ENCODE data around the gene NCOA3. TPM values are rescaled to one million over a fixed set of nuclear protein-coding genes. Genes with fewer than 3 reads are reported as not detected.
"Not testable (repeated sequence)": the region's sequence is repeated elsewhere in the genome, so short reads cannot be mapped to it uniquely, and the experiment has no call there.

The NCOA3 gene
- total RNA-seq, 5 donors from 2014 or later (not counting 1 experiment from before 2014, with no cell fraction given): 64.4 to 89.2 (median 68.9) TPM

DNA sequence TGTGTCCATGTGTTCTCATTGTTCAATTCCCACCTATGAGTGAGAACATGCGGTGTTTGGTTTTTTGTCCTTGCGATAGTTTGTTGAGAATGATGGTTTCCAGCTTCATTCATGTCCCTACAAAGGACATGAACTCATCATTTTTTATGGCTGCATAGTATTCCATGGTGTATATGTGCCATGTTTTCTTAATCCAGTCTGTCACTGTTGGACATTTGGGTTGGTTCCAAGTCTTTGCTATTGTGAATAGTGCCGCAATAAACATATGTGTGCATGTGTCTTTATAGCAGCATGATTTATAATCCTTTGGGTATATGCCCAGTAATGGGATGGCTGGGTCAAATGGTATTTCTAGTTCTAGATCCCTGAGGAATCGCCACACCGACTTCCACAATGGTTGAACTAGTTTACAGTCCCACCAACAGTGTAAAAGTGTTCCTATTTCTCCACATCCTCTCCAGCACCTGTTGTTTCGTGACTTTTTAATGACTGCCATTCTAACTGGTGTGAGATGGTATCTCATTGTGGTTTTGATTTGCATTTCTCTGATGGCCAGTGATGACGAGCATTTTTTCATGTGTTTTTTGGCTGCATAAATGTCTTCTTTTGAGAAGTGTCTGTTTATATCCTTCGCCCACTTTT is 52.0 kb downstream of the NCOA3 start:
- H3K27ac Mint-ChIP-seq; DNase-seq; CTCF ChIA-PET; H3K27ac ChIP-seq (ENCODE audit: low read length); H3K27me3 Mint-ChIP-seq; H3K36me3 ChIP-seq (ENCODE audit: control insufficient read depth in 2 of 2, extremely low read depth in 1 of 2, insufficient read depth in 1 of 2, low read length in 1 of 2); H3K9me3 ChIP-seq; H3K27me3 ChIP-seq (replicated peaks in 1 of 2; ENCODE audit: control insufficient read depth in 2 of 2, extremely low read depth in 1 of 2, insufficient read depth in 2 of 2, low read length in 1 of 2); H3K4me1 ChIP-seq (ENCODE audit: control insufficient read depth in 1 of 2, extremely low read depth in 1 of 2, insufficient read depth in 2 of 2, low read length in 2 of 2); H3K4me3 Mint-ChIP-seq; POLR2A ChIA-PET; ATAC-seq (replicated peaks in 1 of 4); H3K4me3 ChIP-seq (ENCODE audit: control insufficient read depth in 1 of 2, extremely low read depth in 1 of 2, low read length in 1 of 2); H3K9me3 Mint-ChIP-seq: not testable (repeated sequence)
- peaks cover 17% of the 10 kb centered on the region for H3K36me3 Mint-ChIP-seq
- no CpG with 5 or more reads among the region's 8 CpGs for WGBS (ENCODE audit: insufficient coverage)
- peaks cover 34 to 69% (median 58%) of the 10 kb centered on the region in 3 donors for H3K4me1 Mint-ChIP-seq

DNA sequence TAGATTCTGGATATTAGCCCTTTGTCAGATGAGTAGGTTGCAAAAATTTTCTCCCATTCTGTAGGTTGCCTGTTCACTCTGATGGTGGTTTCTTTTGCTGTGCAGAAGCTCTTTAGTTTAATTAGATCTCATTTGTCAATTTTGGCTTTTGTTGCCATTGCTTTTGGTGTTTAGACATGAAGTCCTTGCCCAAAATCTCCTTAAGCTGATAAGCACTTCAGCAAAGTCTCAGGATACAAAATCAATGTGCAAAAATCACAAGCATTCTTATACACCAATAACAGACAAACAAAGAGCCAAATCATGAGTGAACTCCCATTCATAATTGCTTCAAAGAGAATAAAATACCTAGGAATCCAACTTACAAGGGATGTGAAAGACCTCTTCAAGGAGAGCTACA is 52.6 kb downstream of the NCOA3 start:
- H3K4me3 ChIP-seq (ENCODE audit: control insufficient read depth in 1 of 2, extremely low read depth in 1 of 2, low read length in 1 of 2); CTCF ChIA-PET: not testable (repeated sequence)
- H3K36me3 Mint-ChIP-seq: peaks cover 17% of the 10 kb centered on the region

DNA sequence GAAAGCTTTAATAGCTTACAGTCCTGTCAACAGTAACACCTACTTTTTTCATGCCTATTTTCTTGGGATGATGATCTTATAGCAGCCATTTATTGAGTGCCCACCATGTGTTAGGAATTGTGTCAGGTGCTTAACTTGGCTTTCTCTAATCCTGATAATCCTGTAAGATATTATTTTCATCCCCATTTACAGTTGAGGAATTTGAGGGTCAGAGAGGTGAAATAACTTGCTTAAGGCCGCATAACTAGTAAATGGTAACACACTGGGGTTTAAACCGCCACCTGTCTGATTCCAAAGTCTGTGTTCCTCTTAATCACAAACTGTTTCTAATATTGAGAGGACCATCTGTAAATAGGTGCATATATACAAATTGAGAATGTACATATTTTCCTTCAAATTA is 55.5 kb downstream of the NCOA3 start:
- Mint-ChIP-seq H3K27me3 (no peaks in the 10 kb centered on the region), H3K9me3 (no peaks in the 10 kb centered on the region), H3K4me3 (no peak overlapping the region), H3K4me1 (peaks cover 61 to 74% (median 65%) of the 10 kb centered on the region in 3 donors), H3K36me3 (peaks cover 6% of the 10 kb centered on the region), H3K27ac (no peak overlapping the region)
- Histone ChIP-seq H3K4me1 (ENCODE audit: control insufficient read depth in 1 of 2, extremely low read depth in 1 of 2, insufficient read depth in 2 of 2, low read length in 2 of 2) (peaks cover 2 to 20% of the 10 kb centered on the region in 2 experiments), H3K4me3 (ENCODE audit: control insufficient read depth in 1 of 2, extremely low read depth in 1 of 2, low read length in 1 of 2) (no peak overlapping the region), H3K27me3 (replicated peaks in 1 of 2; ENCODE audit: control insufficient read depth in 2 of 2, extremely low read depth in 1 of 2, insufficient read depth in 2 of 2, low read length in 1 of 2) (no peaks in the 10 kb centered on the region), H3K9me3 (no peaks in the 10 kb centered on the region), H3K36me3 (ENCODE audit: control insufficient read depth in 2 of 2, extremely low read depth in 1 of 2, insufficient read depth in 1 of 2, low read length in 1 of 2) (peaks cover 0 to 2% of the 10 kb centered on the region in 2 donors), H3K27ac (ENCODE audit: low read length) (no peak overlapping the region)
- CTCF ChIA-PET: no interaction called here
- ATAC-seq (replicated peaks in 1 of 4): no peak
- WGBS (ENCODE audit: insufficient coverage): no CpG with 5 or more reads among the region's 2 CpGs
- no peak for DNase-seq
- POLR2A ChIA-PET: no interaction called here

More for the DNA sequence above, 52.6 kb downstream of the NCOA3 start:
- DNase-seq; POLR2A ChIA-PET; H3K4me3 Mint-ChIP-seq; H3K9me3 Mint-ChIP-seq; H3K27ac ChIP-seq (ENCODE audit: low read length); H3K27me3 ChIP-seq (replicated peaks in 1 of 2; ENCODE audit: control insufficient read depth in 2 of 2, extremely low read depth in 1 of 2, insufficient read depth in 2 of 2, low read length in 1 of 2); ATAC-seq (replicated peaks in 1 of 4); H3K36me3 ChIP-seq (ENCODE audit: control insufficient read depth in 2 of 2, extremely low read depth in 1 of 2, insufficient read depth in 1 of 2, low read length in 1 of 2); H3K4me1 ChIP-seq (ENCODE audit: control insufficient read depth in 1 of 2, extremely low read depth in 1 of 2, insufficient read depth in 2 of 2, low read length in 2 of 2); H3K27ac Mint-ChIP-seq; H3K27me3 Mint-ChIP-seq; H3K9me3 ChIP-seq: not testable (repeated sequence)
- H3K4me1 Mint-ChIP-seq: peaks cover 38 to 72% (median 61%) of the 10 kb centered on the region in 3 donors

DNA sequence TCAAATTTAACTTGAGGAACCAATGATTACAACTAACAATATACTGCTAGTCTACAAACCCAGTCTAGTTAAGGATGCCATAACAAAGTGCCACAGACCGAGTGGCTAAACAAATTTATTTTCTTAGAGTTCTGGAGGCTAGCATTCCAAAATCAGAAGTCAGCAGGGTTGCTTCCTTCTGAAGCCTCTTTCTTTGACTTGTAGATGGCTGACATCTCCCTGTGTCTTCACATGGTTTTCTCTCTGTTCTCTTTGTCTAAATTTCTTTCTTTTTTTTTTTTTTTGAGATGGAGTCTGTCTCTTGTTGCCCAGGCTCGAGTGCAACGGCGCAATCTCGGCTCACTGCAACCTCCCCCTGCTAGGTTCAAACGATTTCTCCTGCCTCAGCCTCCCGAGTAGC is 56.1 kb downstream of the NCOA3 start:
- no peaks in the 10 kb centered on the region for H3K9me3 ChIP-seq
- ChIA-PET CTCF (no interaction called here), POLR2A (no interaction called here)
- H3K27ac ChIP-seq (ENCODE audit: low read length): no peak overlapping the region
- peaks cover 2 to 20% of the 10 kb centered on the region in 2 experiments for H3K4me1 ChIP-seq (ENCODE audit: control insufficient read depth in 1 of 2, extremely low read depth in 1 of 2, insufficient read depth in 2 of 2, low read length in 2 of 2)
- no peak for DNase-seq
- WGBS (ENCODE audit: insufficient coverage): 88% methylated on average over 1 of the region's 7 CpGs
- Mint-ChIP-seq H3K4me1 (peaks cover 59 to 72% (median 64%) of the 10 kb centered on the region in 3 donors), H3K36me3 (peaks cover 6% of the 10 kb centered on the region), H3K9me3 (no peaks in the 10 kb centered on the region), H3K27me3 (no peaks in the 10 kb centered on the region), H3K27ac (no peak overlapping the region), H3K4me3 (no peak overlapping the region)
- H3K27me3 ChIP-seq (replicated peaks in 1 of 2; ENCODE audit: control insufficient read depth in 2 of 2, extremely low read depth in 1 of 2, insufficient read depth in 2 of 2, low read length in 1 of 2): no peaks in the 10 kb centered on the region
- H3K36me3 ChIP-seq (ENCODE audit: control insufficient read depth in 2 of 2, extremely low read depth in 1 of 2, insufficient read depth in 1 of 2, low read length in 1 of 2): peaks cover 0 to 3% of the 10 kb centered on the region in 2 donors
- no peak for ATAC-seq (replicated peaks in 1 of 4)
- H3K4me3 ChIP-seq (ENCODE audit: control insufficient read depth in 1 of 2, extremely low read depth in 1 of 2, low read length in 1 of 2): no peak overlapping the region

DNA sequence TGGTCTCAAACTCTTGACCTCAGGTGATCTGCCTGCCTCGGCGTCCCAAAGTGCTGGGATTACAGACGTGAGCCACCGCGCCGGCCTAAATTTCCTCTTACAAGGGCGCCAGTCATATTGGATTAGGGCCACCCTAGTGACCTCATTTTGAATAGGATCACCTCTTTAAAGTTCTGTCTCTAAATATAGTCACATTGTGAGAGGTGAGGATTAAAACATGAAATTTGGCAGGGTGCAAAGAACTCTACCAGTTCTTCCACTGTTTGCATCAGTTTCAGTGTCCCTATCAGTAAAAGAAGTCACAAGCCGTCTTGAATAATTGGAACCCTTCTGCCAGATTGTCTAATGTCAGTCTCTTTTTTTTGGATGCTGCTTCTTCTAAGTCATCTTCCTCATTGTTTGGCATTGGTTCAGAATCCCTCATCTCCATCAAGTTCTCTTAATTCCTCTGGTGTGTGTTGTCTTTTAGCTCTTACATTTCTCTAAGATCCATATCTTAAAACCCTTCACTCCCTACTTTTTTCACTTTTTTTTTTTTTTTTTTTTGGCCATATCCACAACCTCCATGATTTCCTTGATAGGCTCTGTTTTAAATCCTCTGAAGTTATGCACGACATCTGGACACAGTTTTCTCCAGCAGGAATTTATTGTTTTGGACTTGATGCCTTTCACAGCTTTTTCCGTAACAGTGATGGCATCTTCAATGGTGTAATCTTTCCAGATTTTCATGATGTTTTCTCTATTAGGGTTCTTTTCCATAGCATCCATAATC is 56.8 kb downstream of the NCOA3 start:
- Mint-ChIP-seq H3K4me1 (peaks cover 65 to 79% (median 70%) of the 10 kb centered on the region in 3 donors), H3K9me3 (no peaks in the 10 kb centered on the region), H3K36me3 (peaks cover 6% of the 10 kb centered on the region), H3K4me3 (no peak overlapping the region), H3K27me3 (no peaks in the 10 kb centered on the region), H3K27ac (peak overlapping the region in 1 of 2 donors; percentile 1)
- ATAC-seq (replicated peaks in 1 of 4) (no peak), DNase-seq (no peak)
- ChIA-PET POLR2A (no interaction called here), CTCF (no interaction called here)
- 90% methylated on average over 3 of the region's 10 CpGs for WGBS (ENCODE audit: insufficient coverage)
- Histone ChIP-seq H3K27ac (ENCODE audit: low read length) (no peak overlapping the region), H3K4me1 (ENCODE audit: control insufficient read depth in 1 of 2, extremely low read depth in 1 of 2, insufficient read depth in 2 of 2, low read length in 2 of 2) (peaks cover 2 to 20% of the 10 kb centered on the region in 2 experiments), H3K27me3 (replicated peaks in 1 of 2; ENCODE audit: control insufficient read depth in 2 of 2, extremely low read depth in 1 of 2, insufficient read depth in 2 of 2, low read length in 1 of 2) (no peaks in the 10 kb centered on the region), H3K4me3 (ENCODE audit: control insufficient read depth in 1 of 2, extremely low read depth in 1 of 2, low read length in 1 of 2) (no peak overlapping the region), H3K36me3 (ENCODE audit: control insufficient read depth in 2 of 2, extremely low read depth in 1 of 2, insufficient read depth in 1 of 2, low read length in 1 of 2) (peaks cover 0 to 3% of the 10 kb centered on the region in 2 donors), H3K9me3 (no peaks in the 10 kb centered on the region)

DNA sequence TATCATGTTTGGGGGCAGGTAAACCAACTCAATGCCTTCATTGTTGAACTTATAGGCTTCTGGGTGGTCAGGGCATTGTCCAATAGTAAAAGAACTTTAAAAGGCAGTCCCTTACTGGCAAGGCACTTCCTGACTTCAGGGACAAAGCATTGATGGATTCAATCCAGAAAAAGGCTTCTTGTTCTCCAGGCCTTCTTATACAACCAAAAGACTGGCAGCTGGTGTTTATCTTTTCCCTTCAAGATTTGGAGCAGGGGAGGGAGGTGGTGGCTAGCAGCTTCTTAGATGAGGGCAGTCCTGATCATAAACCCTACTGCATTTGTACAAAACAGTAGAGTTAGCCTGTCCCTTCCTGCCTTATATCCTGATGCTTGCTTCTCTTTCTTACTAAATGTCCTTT is 57.5 kb downstream of the NCOA3 start:
- Mint-ChIP-seq H3K9me3 (no peaks in the 10 kb centered on the region), H3K4me3 (no peak overlapping the region), H3K4me1 (peaks cover 69 to 82% (median 74%) of the 10 kb centered on the region in 3 donors), H3K36me3 (peaks cover 6% of the 10 kb centered on the region), H3K27ac (no peak overlapping the region), H3K27me3 (no peaks in the 10 kb centered on the region)
- H3K9me3 ChIP-seq: no peaks in the 10 kb centered on the region
- no peak overlapping the region for H3K4me3 ChIP-seq (ENCODE audit: control insufficient read depth in 1 of 2, extremely low read depth in 1 of 2, low read length in 1 of 2)
- peaks cover 0 to 3% of the 10 kb centered on the region in 2 donors for H3K36me3 ChIP-seq (ENCODE audit: control insufficient read depth in 2 of 2, extremely low read depth in 1 of 2, insufficient read depth in 1 of 2, low read length in 1 of 2)
- H3K27me3 ChIP-seq (replicated peaks in 1 of 2; ENCODE audit: control insufficient read depth in 2 of 2, extremely low read depth in 1 of 2, insufficient read depth in 2 of 2, low read length in 1 of 2): no peaks in the 10 kb centered on the region
- ChIA-PET POLR2A (no interaction called here), CTCF (no interaction called here)
- peaks cover 2 to 20% of the 10 kb centered on the region in 2 experiments for H3K4me1 ChIP-seq (ENCODE audit: control insufficient read depth in 1 of 2, extremely low read depth in 1 of 2, insufficient read depth in 2 of 2, low read length in 2 of 2)
- DNase-seq (no peak), ATAC-seq (replicated peaks in 1 of 4) (no peak)
- no peak overlapping the region for H3K27ac ChIP-seq (ENCODE audit: low read length)
